HG03575 (cell line): ENCODE data around the gene UBA52.

Experiments
- ATAC-seq: cut with Tn5 transposase; IDR thresholded peaks from one replicate; pipeline ENCODE4 v1.9.1; 2021; ENCODE audit not compliant: unreplicated experiment, insufficient number of reproducible peaks, low FRiP score; ENCODE audit errors: extremely low read depth

The UBA52 gene

DNA sequence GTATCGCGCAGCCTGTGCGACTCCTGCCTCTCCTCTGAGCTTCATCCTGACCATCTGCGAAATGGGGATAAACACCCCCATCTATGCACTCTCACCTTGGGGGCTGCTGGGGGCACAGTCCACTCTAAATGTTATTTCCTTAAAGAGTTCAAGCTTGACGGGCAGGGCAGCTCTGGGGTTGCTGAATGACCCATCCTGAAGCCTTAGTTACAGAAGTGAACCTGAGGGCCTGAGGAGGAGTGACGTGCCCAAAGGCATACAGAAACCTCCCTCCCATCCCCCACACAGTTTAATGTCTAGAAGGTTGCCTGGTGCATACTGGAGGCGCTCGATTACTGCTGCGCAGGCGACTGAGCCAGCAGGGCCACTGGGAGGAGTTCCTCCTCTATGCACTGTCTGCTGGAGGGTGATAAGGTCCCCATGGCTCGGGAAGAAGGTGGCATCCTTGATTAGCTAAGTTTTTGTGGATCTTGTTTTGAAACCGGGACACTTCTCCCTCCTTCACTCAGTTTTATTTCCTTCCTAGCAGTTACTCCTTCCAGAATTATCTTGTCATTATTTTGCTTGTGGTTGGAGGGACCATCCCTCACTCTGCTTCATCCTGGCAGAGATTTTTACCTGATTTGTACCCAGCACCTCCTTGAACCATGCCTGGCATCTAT, 27.7 kb upstream of the UBA52 start:
- no peak for ATAC-seq

DNA sequence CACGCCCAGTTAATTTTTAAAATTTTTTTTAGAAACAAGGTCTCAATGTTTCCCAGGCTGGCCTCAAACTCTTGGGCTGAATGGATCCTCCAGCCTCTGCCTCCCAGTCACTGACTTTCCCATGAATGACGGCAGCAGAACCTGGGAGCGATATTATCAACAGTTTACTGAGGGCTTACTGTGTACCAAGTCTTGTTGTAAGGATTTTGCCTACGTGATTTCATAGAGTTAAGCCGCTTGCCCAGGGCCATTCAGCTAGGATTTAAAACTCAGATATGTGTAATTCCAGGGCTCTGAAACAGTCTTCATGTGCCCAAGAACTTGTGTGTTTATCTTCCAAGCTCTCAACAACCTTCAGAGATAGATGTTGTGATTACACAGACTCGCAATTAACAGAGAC, 20.0 kb upstream of the UBA52 start:
- ATAC-seq, result no peak

DNA sequence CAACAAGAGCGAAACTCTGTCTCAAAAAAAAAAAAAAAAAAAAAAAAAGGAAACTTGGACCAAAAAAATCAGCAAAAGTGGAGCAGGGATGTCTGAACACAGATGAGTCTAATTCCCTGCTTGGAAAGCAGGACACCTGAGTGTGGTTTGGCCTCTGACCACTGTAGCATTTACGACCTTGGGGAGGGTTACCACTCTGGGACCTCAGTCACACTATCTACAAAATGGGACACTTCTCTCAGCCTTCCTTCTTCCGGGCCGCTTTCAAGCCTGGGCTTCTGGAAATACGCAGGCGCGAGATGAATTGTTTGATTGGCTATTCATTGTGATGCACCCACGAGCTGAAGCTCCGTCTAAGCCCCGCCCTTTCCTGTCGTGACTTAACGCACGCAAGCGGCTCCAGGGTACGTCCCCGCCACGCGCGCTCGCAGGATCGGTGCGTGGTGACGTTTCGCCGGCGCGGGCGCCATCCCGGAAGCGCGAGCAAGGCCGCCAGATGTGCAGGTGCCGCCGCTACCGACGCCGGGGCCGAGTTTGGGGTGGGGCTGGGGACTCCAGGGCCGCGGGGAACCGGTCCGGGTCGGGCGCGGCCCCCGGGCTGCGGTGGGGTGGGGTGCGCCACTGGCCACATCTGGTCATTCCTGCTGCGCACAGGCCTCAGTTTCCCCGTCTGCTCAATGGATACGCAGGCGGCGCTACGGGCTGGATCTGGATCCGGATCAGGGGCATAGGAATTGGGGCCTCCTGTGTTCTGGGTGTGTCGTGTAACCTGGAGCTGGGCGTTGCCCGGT, 14.1 kb upstream of the UBA52 start, which contains the start of gene KXD1:
KXD1 (plus strand) TSS at position 460 of the 791 bp plus-strand sequence. CDS start 4,187 bp downstream, outside the sequence.
- ATAC-seq, result peak; percentile 43

DNA sequence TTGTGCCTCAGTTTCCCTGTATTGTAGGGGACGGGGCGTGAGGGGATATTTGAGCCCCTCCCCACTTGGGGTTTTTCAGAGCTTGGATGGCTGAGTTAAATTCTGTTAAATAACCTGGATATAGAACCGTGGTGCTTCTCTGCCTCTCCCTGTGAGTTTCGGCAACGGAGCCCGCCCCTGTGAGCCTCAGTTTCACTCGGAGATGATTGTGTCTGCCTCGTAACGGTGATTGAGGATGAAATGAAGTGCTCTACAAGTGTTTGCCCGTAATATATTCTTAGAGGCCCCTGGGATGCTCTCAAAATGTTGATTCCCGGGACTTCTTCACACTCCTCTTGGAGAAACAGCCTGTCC, 13.5 kb upstream of the UBA52 start:
- no peak for ATAC-seq

DNA sequence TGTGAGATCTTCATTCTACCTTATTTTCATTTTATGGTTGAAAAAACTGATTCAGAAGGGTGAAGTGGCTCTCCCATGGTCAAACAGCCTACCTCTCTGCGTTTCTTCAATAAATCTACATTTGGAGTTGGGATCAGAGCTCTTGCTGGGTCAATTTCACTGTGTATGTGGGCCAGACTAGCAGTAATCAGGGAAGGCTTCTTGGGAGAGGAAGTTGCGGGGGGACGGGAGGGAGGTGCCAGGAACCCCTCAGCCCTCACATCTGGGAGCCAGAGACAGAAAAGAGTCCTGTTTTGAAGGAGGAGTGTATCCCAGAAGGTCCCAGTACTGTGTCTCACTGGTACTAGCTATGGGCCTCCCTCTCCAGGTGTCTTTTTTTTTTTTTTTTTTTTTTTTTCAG, 13.1 kb upstream of the UBA52 start:
- ATAC-seq, result no peak

DNA sequence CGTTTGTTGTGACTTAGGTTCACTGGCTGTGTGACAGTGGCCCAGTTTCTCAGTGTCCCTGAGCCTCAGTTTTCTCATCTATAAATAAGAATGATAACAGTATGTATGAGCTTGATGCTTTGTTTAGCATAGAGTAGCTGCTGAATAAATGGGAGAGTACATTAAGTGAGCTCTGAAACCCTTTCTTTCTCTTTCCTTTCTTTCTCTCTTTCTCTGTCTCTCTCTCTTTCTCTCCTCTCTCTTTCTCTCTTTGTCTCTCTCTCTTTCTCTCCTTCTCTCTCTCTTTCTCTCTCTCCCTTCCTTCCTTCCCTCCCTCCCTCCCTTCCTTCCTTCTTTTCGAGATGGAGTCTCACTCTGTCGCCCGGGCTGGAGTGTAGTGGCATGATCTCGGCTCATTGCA, 12.0 kb upstream of the UBA52 start:
- ATAC-seq, result no peak

DNA sequence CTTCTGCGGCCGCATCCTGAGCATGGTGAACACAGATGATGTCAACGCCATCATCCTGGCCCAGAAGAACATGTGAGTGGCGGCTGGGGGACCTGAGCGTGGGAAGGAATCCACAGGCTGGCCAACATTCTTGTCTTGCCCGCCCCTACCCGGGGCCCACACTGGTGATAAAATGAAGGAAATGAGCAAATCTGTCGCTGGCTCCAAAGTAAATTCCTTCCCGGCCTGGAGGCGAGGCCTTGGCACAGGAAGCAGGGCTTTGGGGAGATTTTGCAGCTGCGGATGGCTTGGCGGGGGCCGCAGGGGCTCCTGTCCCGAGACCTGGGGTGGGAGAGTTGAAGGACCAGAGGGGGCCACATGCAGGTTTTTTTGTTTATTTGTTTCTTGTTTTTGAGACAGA, 9.6 kb upstream of the UBA52 start:
- ATAC-seq, result no peak

DNA sequence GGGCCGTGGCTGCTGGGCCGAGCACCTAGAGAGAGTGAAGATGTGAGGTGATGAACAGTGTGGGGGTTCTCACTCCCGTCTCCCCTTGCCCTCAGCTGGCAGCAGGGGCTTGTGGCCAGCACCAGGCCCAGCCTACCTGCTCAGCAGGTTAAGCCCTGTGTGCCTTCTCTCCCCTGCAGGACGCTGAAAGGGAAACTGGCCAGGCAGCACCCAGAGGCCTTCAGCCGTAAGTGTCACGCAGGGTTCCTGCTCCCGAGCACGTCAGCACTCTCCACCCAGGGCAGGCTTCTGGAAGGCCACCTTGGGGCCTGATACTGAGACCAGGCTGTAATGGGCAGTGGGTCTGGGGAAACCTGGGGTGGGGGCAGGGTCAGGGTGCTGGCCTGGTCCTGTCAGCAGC, 4.7 kb upstream of the UBA52 start:
- ATAC-seq, result no peak

DNA sequence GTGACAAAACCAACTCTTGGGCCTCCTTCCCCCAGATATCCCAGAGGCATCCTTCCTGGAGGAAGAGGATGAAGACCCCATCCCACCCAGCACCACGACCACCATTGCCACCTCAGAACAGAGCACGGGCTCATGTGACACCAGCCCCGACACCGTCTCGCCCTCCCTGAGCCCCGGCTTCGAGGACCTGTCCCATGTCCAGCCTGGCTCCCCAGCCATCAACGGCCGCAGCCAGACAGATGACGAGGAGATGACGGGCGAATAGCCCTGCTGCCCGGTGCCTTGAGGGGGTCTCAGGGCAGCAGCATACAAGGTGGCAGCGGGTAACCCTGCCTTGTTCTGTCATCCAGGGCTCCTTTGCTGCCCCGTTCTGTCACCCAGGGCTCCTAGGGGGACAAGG, 3.3 kb upstream of the UBA52 start:
- no peak for ATAC-seq

DNA sequence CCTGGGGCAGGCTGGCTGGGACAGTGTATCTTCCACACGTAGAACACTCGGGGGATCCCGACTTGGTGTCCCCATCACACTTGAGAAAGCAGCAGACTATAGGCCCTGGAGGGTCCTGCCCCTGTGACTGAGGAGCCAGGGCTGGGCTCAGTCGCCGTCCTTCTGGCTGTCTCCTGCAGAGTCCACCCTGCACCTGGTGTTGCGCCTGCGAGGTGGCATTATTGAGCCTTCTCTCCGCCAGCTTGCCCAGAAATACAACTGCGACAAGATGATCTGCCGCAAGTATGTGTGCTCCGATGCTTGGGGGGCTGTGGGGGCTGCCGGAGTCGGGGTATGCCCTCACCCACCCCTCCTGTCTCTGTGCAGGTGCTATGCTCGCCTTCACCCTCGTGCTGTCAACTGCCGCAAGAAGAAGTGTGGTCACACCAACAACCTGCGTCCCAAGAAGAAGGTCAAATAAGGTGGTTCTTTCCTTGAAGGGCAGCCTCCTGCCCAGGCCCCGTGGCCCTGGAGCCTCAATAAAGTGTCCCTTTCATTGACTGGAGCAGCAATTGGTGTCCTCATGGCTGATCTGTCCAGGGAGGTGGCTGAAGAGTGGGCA, 3.1 kb downstream of the UBA52 start:
- no peak for ATAC-seq

DNA sequence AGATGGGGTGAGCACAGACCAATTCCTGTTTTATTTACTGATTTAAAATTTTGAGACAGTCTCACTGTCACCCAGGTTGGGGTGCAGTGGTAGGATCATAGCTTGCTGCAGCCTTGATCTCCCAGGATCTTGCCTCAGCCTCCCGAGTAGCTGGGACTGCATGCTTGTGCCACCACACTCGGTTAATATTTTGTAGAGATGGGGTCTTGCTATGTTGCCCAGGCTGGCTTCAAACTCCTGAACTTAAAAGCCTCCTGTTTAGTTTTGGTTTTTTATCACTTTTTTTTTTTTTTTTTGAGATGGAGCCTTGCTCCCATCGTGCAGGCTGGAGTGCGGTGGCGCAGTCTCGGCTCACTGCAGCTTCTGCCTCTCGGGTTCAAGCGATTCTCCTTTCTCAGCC, 4.7 kb downstream of the UBA52 start:
- ATAC-seq, result no peak

DNA sequence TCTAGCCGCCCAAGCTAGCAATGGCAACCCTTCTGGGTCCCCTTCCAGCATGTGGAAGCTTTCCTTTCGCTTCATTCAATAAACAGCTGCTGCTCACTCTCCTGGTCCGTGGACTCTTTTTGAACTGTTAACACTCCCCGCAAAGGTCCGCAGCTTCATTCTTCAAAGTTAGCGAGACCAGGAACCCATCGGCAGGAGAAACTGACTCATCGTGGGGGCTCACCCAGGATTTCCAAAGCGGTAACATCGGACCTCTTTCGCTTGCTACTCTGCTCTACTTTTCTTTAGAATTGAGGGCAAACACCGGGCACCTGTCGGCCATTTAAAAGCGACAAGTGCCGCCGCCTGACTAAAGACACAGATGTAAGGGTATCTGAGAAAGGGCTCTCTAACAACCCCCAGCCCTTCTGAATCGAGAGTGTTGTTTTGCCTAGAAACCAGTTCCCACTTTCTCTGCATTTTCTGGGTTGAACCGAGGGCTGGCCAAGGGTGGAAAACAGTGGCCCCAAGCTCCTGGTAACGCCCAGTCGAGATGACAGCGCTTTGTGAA, 5.8 kb downstream of the UBA52 start:
- ATAC-seq, result no peak

DNA sequence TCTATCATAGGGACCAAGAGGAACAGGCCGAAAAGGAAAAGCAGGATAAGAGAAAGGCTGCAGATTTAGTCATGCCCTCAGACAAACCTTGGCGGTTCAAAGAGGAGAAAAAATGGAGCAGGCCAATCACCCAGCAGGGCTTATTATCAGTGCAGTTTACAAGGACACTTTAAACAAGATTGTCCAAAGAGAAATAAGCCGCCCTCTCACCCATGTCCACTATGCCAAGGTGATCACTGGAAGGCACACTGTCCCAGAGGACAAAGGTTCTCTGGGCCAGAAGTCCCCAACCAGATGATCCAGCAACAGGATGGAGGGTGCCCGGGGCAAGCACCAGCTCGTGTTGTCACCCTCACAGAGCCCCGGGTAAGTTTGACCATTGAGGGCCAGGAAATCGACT, 8.7 kb downstream of the UBA52 start:
- ATAC-seq, result no peak

DNA sequence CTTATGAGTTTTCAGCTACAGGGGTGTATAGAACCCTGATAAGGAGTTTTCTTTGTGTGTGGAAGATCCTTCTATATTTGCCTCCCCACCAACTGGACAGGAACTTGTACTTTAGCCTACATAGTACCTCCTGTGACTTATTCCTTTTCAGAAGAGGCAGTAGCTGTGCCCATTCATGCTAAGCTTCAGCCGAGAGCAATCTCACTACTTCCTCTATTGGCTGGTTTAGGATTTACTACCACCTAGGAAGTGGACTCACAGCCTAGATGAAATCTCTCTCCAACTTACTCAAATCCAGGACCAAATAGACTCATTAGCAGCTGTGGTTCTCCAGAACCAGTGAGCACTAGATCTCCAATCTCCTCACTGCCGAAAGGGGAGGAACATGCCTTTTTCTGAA, 14.6 kb downstream of the UBA52 start:
- no peak for ATAC-seq

DNA sequence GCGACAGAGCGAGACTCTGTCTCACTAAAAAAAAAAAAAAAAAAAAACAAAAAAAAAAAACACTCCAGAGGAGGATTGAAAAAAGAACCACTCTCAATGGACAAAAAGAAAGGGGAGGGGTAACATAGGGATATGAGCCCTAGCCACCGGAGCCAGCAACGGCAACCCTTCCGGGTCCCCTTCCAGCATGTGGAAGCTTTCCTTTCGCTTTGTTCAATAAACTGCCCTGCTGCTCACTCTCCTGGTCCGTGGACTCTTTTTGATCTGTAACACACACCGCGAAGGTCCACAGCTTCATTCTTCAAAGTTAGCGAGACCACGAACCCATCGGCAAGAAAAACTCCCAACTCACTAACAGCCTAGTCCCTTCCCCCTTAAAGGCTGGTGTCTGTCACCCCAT, 15.9 kb downstream of the UBA52 start:
- no peak for ATAC-seq

DNA sequence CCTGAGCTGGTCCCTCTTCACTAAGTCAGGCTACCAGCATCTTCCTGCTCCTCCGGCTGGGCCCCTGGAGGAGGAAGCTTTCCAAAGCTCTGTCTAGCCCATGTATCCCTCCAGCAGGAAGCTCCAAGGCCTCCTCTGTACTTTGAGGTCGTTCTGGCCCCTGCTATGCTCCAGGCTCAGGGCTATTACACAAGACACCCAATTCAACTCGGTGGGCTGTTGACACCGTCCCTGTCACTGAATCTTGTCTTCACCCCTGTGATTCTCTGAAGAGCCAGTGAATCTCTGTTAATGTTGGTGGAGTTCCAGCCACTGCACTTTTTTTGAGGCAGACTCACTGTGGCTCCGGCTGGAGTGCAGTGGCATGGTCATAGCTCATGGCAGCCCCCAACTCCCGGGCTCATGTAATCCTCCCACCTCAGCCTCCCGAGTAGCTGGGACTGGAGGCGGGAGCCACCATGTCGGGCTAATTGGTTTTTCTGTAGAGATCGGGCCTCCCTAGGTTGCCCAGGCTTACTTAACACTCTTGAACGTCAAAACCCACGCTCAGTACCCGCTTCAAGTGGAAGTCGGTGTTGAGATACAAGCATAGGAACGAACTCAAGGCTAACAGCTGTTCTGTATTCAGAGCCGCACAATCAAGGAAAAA, 16.4 kb downstream of the UBA52 start:
- no peak for ATAC-seq

DNA sequence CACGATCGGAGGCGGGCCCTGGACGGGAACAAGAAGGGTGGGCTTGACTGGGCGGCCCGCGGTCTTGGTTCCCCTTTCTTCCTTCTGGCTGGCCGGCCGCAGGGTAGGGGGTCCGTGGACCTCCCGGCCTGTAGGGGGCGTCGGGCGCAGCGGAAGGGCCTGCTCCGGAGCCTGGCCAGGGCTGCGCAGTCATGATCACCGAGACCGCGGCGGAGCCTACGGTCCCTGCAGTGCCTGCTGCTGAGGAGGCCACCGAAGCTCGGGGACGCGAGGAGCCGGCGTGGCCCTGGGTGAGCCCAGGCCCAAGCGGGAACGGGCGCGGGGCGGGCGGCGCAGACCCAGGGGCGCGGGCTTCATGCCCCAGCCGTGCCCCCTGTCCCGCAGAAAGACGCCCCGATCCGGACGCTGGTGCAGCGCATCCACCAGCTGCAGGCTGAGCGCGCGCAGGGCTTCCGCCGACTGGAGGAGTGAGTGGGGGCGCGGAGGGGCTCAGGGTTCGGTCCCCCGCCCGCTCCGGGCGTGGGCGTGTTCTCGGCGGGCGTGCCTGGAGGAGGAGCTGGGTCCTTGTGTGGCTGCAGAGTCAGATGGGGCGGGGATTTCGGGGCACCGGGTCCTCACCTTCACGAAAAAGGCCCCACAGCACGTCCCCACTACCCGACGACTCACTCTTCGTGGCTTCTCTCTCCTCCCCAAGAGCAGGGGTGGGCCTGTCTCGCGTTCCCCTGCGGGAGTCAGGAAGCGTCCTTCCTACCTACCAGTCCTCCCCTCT, 17.1 kb downstream of the UBA52 start, which contains the start of gene REX1BD:
REX1BD (plus strand) TSS at position 188 of the 769 bp plus-strand sequence; CDS start at position 192, 4 bp downstream.
- no peak for ATAC-seq

DNA sequence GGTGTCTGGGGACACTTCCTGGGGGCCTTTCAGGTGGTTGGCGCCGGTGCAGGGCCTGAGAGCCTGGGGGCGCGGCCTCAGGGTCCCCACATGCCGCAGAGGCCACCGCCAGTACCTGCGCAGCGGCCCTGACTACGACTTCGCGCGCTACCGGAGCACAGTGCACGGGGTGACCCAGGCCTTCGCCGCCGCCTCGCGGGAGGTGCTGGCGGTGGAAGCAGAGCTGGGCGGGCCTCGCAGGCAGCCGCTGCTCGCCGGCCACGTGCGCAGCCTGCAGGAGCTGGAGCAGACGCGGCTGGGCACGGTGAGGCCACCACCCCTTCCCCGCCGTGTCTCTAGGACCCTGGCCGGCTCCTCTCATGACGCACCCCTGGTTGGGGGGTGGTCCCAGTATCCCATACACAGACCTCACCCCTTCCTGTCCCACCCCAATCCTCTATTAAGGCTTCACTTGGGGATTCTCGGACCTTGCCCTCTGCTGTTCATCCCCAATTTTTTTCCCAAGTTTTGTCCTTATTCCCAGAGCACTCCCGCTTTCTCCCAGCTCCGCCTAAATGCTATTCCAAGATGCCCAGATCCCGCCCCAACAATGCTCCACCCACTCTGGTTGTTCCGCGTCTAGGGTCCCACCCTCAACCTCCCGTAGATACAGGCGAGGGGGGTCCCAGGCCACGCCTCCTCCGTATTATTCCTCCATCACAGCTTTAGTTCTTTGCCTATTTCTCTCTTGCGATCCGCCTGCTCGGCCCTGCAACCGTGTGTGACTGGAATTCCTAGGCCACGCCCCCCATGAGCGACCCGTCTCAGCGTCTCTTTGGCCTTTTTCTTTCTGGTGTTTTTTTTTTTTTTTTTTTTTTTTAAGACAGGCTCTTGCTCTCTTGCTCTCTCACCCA, 18.0 kb downstream of the UBA52 start:
- no peak for ATAC-seq
